Kidney capillary endothelial cell (primary cell): ENCODE measurements around the gene CRABP1.

ENCODE experiments used
- DNase-seq: peaks from one replicate; pipeline ENCODE4 v3.0.0-alpha.2; 2018; ENCODE audit warnings: low spot score

The CRABP1 gene

DNA sequence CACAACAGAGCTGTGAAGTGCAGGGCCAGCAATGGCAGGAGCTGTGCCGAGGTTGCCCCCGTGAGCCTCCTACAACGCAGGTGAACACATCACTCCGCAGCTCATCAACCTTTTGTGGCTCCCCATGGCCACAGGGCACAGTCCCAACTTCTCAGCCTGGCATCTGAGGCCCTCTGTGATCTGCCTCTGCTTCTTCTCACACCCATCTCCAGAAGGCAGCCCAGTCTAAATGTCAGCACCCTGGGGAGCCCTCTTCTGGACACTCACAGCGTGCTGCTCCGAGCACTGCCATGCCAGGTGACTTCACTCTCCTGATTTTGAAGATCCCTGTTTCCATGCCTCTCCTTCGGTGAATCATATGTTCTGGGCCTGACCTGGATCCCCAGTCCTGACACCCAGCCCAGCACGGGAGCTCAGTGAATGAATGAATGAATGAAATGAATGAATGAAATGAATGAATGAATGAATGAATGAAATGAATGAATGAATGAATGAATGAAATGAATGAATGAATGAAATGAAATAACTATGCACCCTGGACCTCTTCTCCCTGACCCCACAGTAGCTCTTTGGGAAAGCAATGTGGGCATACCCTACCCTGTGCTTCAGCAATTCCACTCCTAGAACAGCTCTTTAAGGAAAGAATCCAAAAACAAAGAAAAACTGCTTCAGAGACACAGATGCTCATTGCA is 22.9 kb upstream of the CRABP1 start:
- no peak for DNase-seq

DNA sequence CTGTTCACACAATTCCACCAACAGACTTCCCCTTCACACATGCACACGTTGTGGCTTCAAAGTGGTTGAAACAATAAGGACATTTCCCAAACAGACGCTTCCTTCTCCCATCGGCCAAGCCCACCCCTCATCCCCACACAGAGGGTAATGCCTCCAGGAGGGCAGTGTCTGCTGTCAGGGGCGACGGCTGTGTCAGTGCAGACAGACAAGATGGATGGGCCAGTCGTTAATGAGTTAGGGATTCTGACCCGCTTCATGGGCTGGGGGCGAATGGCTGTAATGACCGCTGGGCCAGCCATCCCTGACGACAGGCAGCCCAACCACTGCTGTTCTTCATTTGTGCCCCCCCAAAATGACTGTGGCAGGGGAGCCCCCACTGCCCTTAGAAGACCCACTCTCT is 20.6 kb upstream of the CRABP1 start:
- DNase-seq, result no peak

DNA sequence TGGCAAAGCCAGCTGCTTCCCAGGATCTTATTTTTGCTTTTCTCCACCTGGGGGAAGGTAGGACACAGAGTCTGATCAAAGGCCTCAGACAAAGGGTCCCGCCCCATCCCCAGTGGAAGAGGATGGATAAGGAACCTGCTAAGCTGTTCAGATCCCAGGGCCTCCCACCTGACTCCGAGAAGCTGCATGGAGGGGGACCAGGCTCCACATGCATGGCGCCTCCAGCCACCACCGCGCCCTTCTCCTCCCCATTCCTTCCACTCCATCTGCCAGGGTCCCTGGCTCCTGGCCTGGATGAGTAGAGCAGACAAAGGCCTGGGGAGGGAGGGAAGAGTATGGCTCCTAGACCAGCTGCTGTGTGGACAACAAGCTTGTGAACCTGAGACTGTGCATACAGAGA is 20.0 kb upstream of the CRABP1 start:
- DNase-seq, result no peak

DNA sequence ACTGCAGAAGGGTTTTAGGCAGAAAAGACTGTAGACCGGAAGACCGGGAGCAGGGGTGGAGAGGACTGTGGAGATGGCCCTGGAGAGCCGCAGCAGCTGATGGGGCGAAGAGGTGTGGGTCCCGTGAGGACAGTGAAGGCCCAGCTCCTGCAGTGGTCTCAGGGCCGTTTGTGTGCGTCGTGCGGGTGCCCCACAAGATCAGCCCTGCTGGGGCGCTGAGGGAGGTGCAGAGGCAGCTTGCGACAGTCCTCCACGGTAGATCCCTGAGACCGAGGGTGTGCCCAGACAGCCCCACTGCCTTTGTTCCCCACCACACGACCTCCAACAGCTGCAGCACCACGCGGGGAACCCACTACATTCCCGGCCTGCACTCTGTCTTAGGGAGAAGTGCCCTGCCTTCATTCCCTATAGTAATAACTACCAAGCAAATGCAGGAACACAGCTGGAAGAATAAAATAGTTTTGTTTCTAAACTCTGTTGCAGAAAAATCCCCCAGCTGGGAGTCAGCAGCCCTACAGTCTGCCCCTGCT is 19.0 kb upstream of the CRABP1 start:
- DNase-seq, result no peak

DNA sequence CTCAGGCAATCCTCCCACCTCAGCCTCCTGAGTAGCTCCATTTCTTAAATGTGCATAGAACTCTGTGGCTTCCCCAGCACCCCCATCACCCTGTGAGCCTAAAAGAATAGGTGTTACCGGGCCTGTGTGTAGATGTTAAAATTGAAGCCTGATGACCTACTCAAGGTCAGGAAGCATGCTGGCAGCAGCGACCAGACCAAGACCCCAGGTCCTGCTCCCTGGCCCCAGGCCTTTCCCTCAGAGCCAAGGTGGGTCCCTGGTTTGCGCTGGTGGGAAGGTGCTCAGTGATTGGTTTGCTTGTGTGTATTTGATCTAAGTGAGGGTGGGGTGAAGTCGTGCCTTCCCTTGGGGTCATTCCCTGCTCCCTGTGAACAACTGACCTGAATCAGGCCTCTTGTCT is 18.4 kb upstream of the CRABP1 start:
- no peak for DNase-seq

DNA sequence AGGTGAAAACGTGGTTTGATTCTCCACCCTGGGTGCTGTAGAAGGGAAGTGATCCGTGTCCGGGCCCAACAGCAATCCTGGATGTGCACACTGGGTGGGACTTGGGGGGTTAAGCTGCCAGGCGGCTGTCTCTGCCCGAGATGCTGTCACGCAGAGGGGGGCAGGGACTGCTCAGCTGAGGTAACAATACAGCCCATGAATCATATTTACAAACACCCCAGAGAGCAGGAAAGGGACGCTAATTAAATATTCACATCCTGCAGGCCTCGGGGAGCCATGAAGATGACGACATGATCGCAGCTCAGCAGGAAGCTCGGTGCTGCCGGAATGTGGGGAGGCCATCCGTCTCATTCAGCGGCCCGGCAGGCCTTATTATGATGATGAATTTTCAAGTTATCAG is 17.9 kb upstream of the CRABP1 start:
- DNase-seq, result peak; percentile 99

DNA sequence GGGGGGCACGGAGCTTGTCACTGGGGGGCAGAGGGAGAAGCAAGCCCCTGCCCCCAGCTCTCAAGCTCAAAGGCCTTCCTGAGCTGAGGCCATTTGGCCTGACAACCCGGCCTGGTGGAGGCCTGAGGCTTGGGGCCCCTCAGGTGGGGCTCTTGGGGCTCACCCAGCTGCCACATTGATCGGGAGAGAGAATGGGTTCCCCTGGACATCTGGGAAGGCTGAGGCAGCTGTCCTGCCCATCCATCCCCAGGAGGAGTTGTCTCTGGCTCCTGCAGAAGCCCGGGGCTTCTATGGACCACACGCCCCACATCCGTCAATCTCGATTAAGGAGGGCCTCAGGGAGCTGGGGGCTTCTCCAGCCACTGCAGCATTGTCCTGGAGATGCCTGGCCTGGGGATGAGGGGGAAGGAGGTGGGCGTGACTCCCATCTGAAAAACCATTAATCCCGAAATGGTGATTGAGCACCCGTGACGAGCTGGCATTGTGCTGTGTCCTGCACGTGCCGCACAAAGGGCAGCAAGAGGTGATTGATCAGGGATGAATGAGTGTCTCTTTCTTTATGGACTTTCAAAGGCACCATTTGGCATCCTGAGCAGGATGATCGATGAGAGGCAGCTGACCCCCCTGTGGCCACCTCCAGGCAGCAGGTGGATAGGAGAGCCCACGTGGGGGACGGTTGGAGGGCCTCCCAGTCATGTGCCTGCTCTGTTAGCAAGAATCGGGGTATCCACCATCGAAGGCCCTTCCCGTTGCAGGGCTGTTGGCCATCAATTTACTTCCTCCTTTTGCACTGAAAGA is 17.2 kb upstream of the CRABP1 start:
- DNase-seq, result no peak

DNA sequence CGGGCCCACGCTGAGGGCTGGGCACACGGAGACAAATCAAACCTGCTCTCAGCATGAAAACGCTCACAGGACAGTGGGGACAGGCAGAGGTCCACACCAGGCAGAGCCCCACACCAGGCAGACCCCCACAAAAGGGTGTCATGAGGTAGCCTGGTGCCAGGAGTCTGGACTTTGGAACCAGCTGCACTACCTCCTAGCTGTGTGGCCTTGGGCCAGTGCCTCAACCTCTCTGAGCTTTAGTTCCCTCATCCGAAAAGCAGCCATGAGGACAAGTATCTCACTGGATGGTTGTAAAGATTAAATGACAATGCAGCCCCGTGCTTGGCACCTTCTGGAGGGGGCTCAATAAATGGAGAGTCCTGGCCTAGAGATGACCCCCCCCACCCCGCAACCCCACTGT is 16.5 kb upstream of the CRABP1 start:
- no peak for DNase-seq

DNA sequence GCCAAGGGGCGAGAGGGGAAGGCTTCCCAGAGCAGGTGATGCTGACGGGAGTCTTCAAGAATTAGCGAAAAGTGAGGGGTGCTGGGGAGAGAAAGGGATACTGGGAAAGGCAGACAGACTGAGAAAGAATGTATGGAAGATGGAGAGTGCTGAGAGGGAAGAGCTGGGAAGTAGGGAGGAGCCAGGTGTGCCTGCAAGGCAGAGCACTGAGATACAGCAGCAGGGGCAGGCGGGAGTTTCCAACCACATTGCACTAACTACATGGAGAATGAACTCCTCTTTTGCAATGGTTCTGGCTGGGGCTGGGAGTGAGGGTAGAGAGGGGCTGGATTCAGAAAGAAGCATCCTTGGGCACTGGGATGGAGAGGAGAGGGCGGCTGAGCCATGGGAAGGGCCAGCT is 16.0 kb upstream of the CRABP1 start:
- DNase-seq, result no peak

DNA sequence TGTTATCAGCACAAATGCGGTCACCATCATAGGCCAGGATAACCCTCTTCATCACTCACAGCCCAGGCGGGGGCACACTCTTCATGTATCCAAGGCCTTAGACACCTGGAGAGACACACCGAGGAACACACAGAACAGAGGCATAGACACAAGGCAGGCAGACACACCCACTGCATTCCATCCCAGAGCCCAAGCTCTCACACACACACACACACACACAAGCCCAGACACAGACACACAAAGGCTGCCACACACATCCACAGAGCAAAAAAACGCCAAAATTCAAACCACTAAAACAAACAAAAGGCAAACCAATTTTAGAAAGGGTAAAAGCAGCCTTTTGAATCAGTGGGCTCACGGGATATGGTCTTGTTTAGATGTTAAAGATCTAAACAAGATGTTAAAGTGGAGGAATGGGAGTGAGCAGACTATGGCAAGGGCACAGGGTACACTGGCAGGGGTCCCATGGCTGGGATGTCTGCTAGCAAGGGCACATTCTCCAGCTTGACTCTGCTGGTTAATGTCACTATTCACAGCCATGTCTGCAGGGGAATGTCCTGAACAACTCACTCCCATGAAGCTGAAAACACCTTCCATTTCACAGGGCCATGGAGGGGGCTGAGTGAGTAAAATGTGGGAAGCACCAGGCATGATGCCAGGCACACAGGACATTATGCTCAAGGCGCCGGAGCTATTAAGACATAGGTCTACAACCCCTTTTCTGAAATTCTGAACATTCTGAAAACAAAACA is 14.9 kb upstream of the CRABP1 start:
- no peak for DNase-seq

DNA sequence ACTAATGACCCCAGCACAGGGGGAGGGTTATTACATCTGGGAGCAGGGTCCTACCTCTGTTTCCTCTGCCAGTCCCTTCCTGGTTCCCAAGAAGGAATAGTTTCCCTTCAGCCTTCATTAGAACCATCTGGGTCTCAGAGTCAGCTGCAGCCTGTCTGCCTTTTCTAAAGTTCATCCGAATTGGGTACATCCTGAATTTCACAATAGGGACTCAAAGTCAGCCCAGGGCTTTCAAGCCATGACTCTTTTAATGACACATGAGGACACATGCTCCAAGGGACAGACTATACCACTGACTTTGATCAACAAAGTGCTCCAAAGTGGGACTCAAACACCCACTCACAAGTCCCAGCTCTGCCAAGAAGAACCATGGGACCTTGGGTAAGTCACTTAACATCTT is 12.7 kb upstream of the CRABP1 start:
- peak; percentile 25 for DNase-seq

DNA sequence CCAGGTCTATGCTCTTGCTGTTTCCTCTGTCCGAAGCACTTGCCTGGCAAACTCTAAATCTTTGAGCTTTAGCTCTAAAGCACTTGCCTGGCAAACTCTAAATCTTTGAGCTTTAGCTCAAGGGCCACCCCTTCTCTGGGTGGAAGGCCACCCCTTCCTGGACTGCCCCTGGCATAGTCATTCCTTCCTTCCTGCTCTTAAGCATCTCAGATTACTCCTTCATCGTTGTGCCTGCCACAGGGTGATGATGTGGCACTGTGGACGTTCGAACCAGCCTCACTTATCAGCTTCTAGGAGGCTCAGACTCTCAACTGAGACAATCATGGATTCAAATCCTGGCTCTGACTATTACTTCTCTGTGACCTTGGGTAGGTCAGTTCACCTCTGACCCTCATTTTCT is 10.5 kb upstream of the CRABP1 start:
- DNase-seq, result peak; percentile 69

DNA sequence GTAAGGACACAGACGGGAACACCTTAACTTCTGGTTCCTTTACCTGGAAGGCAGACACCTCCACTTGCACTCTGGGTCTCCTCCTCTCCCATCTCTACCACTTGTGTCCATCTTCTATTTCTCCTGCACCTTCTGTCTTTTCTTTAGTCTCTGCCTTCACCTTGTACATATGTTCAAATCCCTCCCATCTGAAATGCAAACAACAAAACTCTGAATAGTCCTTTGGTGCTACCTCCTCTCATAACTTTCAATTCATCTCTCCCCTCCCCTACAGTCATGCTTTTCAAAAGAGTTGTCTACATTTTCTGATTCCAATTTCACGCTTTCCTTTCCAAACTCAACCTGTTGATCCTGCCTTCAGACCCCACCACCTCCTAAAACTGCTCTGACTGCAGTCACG is 5.3 kb upstream of the CRABP1 start:
- DNase-seq, result no peak

DNA sequence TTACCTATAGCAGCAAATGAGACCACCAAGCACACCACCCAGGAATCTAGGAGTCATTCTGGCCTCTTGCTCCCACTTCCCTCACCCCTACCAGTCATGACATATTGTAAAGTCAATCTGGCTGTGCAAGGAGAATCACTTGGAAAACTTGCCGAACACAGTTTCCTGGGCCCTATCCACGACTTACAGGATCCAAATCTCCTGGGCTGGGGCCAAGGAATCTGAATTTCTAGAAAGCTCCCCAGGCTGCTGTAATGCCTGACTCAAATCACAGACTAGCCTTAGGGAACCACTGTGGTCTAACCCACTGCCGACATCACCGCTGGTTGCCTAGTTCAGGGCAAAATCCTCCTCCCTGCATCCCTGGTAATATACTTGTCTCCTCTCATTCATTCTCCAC is 4.2 kb upstream of the CRABP1 start:
- no peak for DNase-seq

DNA sequence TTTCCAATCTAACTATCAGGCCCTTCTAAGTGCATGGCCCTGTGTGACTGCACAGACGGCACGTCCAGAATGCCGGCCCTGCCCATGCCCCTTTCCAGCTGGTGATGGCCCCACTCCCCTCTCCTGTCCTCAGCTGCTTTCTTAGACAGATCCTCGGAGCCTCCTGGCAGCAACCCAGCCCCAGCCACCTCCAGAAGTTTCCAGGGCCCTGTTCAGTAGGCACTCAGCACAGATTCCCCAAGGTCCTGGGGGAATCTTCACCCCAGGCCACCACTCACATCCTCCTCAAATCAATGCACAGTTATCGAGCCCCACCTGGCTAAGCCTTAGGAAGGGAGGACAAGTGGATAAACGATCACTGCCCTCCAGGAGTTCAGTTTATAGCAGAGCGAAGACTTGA is 1.4 kb upstream of the CRABP1 start:
- DNase-seq, result no peak

DNA sequence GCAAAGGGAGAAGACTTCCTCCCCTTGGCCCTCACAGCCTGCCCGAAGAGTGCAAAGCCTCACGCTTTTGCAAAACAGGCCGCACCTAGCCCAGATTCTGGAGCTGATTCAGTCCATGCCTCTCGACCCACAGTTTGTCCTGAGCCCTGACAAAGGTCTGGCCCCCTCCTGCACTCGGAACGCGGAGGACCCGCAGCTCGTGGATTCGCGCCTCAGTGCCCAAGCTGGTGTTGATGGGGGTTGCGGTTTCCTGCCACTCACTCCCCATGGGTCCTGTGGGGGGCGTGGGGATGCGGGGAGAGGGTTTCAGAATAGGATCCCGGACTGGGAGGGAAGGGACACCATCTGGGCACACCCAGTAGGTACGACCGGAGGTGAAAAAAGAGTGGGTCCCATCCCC is 594 bp upstream of the CRABP1 start:
- DNase-seq, result no peak

DNA sequence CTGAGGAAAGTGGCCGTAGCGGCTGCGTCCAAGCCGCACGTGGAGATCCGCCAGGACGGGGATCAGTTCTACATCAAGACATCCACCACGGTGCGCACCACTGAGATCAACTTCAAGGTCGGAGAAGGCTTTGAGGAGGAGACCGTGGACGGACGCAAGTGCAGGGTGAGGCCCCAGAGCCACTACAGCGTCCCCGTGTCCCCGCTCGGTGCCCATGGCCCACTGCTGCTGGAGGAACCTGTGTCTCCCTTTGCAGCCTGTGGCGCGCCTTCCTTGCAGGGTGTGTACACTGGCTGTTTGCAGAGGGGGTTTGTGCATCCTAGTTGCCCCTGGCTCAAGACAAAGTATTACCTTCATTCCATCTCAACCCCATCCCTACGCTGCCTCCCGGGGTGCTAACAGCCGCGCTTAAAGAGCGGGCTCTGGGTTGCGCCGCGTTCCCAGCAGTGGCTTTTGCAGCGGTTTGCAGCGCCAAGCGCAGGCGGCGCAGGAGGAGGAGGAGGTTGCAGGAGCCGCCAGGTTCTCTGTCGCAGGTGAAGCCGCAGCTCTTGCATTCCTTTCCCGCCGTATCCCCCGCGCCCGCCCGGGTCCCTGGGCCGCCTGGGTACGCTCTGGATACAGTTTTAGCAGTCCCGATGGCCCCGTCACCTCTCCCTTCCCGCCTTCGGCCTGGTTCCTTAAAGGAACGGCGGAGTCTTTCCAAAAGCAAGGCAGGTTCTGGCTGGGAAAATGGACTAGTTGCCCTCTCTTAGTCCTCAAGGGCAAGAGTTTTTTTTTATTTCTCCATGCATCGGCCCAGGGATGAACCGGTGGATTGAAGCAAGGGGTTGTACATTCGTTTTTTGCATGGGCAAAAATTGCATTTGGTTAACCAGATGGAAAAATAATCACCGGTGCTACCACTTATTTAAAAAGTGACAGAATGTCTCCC is 1.2 kb downstream of the CRABP1 start:
- no peak for DNase-seq

DNA sequence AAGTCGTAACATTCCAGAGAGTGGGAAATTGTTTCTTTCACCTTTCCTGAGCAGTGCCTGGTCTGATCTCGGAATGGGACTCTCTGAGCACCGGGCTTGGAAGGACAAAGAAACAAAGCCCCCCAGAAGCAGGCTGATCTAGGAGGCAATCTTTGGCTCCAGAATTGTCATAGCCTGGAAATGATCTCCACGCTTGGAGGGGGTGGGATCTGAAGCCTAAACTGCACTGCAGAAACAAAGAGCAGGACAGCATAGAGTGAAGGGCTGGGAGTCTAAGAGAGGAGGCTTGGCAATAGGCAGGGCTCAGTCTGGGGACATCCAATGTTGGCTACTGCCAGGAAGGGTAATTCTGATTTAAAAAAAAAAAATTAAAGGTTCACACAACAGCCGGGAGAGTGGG is 1.9 kb downstream of the CRABP1 start:
- DNase-seq, result no peak

DNA sequence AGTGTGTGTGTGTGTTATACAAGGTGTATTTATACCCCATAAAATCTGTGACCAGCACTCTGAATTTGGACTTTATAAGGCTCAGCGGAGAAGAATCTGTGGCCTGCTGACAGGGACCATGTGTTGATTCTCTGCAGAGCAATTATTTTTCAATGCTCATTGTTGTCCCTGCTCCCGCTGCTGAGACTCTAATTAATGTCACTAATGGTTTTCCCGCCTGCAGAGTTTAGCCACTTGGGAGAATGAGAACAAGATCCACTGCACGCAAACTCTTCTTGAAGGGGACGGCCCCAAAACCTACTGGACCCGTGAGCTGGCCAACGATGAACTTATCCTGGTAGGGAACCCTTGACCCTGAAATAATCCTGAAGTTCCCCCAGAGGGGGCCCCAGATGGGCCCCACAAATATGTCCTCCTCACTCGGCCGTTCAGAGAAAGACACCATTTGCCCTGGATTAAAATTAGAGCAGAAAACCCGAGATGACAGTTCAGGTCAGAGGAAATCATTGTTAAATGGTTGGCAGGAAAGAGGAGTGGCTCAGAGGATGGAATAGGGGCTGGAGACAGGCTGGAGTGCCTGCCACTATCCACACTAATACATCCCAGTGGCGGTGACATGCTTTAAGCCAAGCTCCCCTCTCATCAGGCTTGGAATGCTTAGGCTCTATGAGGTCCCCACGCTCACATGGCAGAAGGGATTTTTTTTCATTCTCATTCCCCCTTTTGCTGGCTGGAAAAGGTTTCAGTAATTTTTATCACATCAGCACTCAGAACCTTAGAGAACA is 3.3 kb downstream of the CRABP1 start:
- no peak for DNase-seq

DNA sequence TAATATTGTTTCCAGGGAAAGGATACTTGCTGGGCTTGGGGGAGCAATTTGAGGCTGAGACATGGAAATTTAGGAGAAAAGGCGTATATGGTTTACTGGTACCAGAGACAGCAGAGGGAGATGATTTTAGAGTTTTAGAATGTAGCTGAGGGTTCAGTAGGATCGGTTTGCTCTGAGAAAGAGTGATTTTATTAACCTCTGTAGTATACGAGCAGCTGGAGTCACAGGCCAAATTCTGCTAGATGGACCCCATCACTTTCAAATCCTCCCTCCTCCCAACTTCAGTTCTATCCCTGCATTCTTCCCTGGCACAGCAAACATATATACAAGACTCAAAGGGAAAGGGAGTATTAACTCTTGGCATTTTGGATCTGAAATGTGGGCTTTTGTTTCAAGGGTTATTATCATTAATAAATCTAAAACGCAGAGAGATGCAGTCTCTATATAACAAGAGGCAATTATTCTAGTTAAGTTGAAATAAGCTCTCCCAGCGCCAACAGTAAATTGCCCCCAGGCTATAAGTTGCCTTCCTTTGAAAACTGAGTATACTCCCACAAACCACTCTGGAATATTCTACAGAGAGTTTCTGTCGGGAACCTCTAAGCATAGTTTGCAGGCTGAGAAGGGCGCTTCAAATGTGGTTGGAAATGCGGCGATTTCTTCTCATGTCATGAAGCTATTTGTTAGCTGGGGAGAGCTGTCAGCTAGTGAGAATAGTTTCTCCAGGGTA is 5.4 kb downstream of the CRABP1 start:
- no peak for DNase-seq
